Activated T-cell treated with anti-CD3 and anti-CD28 coated beads for 48 hours (primary cell): ENCODE measurements around the gene XYLB.

ENCODE experiments used
- DNase-seq: peaks from one replicate; pipeline ENCODE4 v3.0.0-alpha.2; 2020; ENCODE audit warnings: low read depth

XYLB gene

DNA sequence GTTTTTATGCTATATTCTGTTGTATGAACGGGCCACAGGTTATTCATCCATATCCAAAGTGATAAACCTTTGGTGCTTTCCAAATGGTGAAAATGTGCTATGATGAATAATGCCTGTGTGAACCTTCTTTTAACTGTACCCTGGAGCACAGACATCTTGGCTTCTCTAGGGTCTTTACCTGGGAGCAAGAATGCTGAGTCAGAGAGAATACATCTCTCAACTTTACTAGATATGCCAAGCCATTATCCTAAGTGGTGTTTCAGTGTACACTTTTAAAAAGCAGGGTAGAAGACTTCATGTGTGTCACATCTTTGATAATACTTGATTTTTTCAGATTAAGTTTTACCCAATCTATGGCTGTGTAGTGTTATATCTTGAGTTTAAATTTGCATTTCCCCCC is 23.5 kb upstream of the XYLB start:
- no peak for DNase-seq

DNA sequence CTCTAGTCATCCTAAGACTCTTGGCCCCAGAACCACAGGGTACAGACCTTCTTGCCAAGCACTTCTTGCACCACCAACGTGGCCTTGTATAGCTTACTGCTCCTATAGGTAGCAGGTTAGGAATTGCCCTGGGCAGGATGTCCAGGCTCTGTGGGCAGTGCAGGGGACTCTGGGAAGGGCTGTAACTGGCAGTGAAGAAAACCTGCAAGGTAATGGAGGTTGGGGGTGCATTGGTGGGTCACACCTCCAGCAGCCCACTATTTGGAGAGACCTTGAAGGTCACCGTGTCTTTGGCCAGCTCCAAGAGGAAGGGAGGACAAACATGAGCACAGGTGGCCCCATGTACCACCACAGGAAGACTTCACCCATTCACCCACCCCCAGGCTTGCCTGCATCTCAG is 21.3 kb upstream of the XYLB start:
- no peak for DNase-seq

DNA sequence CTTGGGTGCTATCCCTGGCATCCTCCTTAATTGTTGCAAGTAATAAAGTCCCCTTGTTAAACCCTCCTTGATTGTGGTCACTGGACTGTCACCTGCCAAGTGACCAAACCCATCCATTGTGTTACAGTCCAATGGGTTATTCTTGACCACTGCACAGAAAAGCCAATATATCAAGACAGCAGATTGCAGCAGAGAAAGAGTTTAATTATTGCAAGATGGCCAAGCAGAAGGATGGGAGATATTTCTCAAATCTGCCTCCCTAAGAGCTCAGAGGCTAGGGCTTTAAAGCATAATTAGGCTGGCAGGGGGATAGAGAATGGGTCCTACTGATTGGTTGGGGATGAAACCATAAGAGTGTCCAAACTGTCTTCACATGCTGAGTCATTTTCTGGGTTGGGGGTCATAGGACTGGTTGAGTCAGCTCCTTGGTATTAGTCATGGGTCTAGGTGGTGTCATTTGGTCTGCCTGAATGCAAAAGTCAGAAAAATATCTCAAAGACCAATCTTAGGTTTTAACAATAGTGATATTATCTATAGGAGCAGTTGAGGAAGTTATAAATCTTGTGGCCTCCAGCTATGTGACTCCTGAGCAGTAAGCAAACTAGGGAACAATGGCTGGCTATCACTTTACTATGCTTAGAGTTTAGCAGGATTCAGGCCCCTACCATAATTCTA is 19.1 kb upstream of the XYLB start:
- DNase-seq: no peak

DNA sequence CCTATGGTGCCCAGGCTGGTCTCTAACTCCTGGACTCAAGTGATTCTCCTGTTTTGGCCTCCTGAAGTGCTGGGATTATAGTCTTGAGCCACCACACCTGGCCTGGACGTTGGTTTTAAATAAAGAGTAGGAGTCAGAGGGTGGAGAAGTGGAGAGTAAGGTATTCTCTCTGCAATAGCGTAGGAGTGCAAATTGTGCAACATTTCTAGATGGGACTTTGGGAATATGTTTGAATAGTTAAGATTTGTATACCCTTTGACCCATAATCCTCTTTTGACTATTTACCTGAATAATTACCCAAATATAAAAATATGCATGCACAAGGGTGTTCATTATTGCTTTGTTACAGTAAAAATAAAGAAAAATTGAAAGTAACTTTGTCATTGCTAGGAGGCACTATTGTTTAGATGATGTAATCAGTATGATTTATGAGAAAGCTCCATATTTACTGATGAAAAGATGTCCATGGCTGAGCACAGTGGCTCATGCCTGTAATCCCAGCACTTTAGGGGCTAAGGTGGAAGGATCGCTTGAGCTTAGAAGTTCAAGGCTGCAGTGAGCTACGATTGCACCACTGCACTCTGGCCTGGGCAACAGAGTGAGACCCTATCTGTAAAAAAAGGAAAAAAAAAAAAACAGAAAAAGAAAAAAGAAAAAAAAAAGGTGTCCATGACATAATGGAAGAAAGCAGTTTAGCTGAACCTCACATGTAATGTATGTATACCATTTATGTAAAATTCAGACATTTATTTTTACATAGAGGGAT is 15.1 kb upstream of the XYLB start:
- DNase-seq: no peak

DNA sequence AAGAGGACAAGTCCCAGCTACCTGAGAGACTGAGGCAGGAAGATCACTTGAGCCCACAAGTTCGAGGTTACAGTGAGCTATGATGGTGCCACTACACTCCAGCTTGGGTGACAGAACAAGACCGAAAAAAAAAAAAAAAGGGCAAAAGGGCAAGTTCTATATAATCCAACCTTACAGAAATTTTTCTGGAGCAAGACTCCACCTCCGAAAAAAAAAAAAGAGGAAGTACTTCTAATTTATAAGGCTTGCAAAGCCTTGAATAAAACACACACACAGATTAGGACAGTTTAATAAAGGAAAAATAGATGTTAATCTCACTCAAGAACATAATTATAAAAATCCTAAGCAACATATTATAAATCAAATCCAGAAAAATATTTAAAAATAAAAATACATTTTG is 14.4 kb upstream of the XYLB start:
- no peak for DNase-seq

DNA sequence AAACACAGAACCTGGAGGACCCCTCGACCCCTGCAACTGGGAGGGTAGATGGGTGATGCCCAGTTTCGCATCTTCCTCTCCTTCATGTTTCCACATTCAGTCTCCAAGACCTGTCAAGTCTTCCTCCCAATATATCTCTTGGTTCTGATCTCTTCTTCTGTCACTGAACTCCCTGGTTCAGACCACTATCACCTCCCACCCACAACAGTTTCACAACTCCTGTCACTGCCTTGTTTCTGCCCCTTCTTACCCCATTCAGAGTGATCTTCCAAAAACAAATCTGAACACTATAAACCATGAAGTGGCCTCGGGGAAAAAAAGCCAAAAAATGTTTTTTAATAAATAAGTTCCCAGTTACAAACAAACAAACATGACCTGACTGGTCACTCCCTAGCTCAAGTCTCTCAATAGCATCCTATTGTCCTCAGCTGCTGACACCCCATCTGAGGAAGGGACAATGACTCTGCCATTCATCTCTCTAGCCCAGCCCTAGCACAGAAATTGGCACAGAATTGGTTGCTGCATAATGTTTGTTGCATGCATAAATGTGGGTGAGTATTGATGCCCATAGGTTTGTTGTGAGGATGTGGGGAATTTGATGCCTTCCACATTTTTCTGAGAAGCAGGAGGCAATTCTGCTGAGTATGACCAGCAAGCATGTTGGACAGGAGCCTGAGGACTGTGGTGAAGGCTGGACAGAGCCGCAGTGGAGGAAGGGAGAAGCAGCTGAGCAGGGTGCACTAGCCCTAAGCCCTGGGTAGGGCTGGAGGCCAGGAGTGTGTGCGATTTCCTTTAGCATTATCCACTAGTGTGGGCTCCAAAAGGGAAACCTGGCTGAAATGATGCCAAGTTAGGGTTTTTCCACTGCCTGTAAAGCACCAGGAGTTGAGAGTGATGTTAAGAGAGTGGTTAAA is 12.2 kb upstream of the XYLB start:
- no peak for DNase-seq

DNA sequence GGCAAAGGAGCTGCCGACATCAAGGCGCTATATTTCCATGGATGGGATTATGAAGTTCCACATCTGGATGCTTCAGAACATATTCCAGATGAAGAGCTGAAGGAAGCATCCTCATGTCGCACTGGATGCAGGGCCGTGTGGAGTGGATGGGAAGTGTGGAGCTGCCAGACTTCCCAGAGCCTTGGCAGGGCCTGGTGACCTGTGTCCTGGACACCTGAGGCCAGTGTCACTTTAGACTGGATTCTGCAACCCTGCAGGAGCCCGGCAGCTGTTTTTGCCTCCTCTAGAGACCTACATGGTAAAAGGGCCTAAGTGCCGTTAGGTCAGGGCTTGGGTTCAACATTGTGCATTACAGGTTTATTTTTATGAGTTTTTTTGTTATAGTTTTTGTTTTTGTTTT is 11.3 kb upstream of the XYLB start:
- no peak for DNase-seq

DNA sequence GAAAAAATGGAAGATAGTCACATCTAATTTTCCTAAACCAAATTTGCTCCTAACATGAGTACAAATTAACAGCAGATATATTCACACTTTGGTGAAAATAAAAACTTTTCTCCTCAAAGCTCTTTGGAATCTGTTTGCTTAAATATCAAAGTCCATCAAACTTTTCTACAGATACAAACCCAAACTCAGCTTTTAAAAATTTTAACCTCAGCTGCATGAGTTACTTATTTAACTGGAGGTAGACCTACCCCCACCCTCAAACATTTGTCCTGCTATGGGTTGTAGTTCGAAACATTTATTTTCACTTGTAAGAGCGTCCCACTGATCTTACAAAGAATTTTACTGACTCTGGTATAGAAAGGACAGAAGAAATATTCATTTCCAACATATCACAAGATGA is 8.9 kb upstream of the XYLB start:
- no peak for DNase-seq

DNA sequence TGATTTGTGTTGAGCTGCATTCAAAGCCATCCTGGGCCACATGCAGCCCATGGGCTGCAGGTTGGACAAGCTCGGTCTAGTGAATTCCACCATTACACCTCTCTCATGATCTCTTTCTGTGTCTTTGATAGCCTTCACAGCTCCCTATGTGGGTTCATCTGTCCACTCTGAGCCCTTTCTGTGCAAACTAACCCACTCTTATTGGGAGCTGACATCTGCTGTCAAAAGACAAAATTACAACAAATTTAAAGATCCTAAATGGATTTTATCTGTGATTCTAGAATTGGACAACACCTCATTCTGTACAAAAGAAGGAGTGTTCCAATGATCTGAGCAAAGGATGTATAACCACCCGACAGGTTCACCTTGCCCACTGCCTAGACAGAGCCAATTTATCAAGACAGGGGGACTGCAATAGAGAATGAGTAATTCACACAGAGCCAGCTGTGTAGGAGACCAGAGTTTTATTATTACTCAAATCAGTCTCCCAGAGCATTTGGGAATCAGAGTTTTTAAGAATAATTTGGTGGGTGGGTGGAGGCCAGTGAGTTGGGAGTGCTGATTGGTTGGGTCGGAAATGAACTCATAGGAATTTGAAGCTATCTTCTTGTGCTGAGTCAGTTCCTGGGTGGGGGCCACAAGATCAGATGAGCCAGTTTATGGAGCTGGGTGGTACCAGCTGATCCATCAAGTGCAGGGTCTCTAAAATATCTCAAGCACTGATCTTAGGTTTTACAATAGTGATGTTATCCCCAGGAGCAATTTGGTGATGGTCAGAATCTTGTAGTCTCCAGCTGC is 2.6 kb upstream of the XYLB start:
- no peak for DNase-seq

DNA sequence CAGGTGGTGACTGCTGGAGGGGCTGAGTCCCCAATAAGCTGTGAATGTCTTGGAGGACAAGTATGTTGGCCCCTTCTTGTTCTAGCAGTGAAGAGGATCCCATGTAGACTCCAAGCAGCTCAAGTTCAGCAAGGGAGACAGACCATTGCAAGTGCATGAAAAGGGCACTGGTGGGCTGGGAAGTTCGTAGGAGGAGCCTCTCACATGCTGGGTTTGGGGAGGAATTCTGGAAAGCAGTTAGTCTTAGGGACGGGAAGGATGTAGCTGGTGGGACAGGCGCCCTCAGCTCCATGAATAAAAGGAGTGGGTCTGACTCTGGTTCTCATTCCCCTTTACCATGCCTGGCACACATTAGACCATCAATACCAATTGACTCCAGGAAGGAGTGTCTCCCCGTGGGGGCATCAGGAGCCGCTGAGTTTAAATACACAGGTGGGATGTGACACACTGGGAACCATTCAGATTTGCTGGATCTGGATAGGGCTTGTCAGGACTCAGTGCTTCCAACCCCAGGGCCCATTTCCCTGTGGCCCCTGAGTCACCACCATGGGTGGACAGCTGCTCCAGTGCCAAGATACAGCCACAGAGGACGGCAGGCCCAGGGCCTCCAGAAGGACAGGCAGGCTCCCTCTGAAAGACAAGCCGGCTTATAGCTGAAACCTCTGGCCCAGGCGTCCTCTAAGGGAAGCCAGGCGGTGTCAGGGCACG is 552 bp upstream of the XYLB start:
- no peak for DNase-seq

DNA sequence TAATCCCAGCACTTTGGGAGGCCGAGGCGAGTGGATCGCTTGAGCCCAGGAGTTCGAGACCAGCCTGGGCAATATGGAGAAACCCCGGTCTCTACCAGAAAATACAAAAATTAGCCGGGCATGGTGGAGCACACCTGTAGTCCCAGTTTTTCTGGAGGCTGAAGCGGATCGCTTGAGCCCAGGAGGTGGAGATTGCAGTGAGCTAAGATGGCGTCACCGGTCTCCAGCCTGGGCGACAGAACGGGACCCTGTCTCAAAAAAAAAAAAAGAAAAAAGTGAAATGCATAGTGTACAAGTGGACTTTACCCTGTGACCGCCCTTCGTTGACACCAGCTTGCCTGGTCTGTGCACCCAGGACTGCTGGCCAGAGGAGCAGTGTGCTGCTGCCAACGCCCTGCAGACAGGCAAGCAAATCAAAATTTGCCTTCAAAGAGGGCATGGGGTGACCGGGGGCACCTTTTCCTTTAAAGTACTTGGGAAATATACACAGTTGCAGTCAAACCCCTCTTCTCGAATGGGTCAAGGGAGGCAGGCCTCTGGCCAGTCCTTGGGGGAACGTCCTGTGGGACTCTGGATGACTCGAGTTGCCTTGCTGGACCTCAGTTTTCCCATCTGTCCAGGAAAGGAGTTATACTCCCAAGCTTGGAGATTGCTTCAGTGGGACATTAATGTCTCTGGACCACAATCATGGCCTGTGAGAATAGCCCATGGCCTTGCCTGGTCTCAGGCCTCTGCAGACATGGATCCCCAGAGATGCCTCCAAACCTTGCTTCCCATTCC is 1.0 kb downstream of the XYLB start:
- no peak for DNase-seq

DNA sequence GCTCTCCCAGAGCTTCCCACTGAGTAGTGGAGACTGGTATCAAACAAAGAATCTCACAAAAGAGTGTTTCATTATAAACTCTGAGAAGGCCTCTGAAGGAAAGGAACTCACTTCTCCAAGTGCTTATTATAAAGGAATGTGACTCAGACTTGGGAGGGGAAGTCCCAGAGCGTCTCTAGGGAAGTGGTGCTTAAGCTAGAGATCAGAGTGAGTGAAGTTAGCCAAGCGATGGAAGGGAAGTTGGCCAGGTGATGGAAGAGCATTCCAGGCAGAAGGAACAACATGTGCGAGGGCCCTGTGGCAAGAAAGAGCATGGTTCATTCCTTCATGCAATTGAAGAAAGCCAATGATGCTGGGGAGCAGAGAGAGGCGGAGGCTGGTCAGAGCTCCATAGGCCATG is 2.3 kb downstream of the XYLB start:
- DNase-seq: no peak

DNA sequence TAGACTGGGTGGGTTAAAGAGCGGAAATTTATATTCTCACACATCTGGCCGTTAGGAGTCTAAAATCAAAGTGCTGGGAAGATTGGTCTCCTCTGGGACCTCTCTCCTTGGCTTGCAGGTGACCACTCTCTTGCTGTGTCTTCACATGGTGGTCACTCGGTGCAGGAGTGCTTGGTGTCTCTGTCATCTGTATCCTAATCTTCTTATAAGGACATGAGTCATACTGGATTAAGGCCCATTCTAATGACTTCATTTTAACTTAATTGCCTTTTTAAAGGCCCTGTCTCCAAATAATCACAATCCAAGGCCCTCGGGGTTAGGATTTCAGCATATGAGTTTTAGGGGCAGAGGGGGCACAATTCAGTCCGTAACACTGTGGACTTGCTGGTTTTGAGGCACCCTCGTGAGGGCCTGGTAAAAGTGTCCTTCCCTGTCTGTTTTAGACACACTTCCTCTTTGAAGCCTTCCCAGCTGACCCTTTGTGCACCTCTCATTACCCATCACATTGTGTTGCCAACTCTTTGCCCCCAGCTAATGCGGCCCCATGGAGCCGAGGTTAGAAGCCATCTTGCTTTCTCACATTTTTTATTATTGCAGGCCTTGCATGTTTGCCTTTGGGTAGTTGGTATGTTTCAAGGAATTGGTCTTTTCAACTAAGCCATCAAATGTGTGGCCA is 3.2 kb downstream of the XYLB start:
- no peak for DNase-seq

DNA sequence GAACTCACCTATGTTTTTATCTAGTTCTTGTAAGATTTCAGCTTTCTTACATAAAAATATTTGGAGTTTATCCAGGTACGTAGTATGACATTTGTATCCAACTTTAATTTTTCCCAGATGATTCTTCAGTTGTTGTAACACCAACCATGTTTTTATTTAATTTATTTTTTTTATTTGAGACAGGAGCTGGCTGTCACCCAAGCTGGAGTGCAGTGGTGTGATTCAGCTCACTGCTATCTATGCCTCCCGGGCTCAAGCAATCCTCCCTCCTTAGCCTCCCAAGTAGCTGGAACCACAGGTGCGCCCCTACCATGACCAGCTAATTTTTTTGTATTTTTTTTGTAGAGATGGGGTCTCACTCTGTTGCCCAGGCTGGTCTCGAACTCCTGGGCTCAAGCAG is 6.6 kb downstream of the XYLB start:
- DNase-seq: no peak

DNA sequence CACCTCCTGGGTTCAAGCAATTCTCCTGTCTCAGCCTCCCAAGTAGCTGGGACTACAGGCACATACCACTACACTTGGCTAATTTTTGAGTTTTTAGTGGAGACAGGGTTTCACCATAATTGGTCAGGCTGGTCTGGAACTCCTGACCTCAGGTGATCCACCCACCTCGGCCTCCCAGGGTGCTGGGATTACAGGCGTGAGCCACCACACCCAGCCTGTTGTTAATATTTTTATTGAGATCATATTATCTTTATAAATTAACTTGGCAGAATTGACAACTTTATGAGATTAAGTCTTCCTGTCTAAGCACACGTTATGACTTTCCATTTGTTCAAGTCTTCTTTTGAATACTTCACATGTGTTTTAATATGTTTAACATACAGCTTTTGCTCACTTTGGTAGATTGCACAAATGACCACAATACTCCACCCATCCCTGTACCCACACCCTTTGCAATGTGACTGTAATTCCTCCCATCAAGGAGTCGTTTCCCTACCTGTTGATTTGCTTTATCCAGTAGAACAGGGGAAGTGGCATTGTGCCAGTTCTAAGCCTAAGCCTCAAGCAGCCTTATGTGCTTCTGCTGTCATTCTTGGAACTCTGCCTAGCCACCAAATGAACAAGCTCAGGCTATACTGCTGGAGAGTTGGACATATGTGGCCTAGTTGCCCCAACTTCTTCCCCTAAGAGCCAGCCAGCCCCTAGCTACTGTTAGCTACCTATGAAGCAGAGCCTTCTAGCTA is 8.2 kb downstream of the XYLB start:
- no peak for DNase-seq

DNA sequence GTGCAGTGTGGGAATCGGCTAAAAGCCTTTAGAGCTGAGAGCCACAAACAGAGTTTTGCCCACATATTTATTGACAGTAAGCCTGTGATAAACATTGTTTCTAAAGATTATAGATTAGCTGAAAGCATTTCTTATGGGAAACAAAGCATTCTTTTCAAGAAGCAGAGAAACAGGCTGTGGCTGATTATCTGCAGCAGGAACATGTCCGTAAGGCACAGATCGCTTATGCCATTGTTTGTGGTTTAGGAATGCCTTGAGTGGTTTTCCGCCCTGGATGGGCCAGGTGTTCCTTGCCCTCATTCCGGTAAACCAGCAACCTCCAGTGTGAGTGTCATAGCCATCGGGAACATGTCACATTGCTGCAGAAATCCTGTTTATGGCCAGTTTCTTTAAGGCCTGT is 12.5 kb downstream of the XYLB start:
- no peak for DNase-seq

DNA sequence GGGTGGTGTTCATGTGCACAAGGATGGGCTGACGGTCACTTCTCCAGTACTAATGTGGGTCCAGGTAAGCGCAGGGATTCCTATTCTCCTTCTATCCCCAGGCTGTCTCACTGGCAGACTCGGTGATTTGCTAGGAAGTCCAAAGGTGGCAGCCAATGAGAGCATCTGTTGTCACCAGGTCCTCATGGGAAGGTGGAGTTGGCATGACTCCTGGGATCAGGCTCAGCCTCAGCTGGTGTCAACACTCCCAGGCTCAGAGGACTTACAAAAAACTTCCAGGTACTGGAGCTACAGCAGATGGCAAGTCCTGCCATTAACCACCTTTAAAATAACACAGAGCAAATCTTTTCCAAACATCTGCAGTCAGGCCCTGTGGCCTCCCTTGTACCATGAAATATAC is 13.8 kb downstream of the XYLB start:
- no peak for DNase-seq

DNA sequence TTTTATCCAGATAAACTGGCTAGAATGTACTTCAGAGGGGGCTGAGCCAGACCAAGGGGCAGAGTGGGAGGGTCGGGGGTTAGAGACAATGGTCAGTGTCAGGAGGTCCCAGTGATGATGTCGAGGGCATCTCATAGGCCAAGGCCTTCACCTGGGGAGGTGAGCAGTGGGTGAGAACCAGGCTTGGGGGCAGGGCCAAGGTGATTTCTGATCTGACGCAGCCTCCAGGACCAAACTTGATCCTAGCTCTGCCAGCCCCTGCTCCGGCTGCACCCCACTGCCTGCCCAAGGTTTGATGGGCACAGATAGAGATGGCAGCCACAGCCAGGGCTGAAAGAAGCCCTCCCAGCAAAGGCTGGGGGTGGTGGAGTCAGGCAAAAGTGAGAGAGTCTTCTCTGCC is 14.9 kb downstream of the XYLB start:
- no peak for DNase-seq

DNA sequence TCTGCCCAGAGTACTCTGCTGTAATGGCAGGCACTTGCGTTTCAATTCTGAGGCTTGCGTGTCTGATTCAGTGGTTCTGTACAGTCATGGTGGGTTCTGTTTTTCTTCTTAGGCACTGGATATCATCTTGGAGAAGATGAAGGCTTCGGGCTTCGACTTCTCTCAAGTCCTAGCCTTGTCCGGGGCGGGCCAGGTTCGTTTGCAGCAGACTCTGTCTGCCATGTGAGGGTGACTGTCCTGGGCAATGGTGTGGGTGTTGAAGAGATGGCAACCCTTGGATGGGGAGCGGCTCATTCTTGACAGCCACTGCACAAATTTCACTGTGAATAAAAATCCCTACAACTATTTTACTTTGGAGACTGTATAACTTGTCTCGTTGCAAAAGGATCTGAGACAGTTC is 16.2 kb downstream of the XYLB start:
- DNase-seq: no peak
